ENCODE results near the gene FNBP1L.

Gene FNBP1L

GRCh38 chr1:93495911-93496310 lies 48.0 kb downstream of the FNBP1L start:
- no peak for DNase-seq

- DNase-seq: no peak
These were observed 48.6 kb downstream of the FNBP1L start for GRCh38 chr1:93496520-93496919.

GRCh38 chr1:93499075-93499474 lies 51.2 kb downstream of the FNBP1L start:
- no peak for DNase-seq

- no peak for DNase-seq
These were observed 51.6 kb downstream of the FNBP1L start for GRCh38 chr1:93499533-93499932.

- no peak for DNase-seq
These were observed 52.4 kb downstream of the FNBP1L start for GRCh38 chr1:93500275-93500674.

GRCh38 chr1:93501399-93501798 lies 53.5 kb downstream of the FNBP1L start:
- DNase-seq: no peak

GRCh38 chr1:93501829-93502369 lies 54.0 kb downstream of the FNBP1L start:
- no peak for DNase-seq

- DNase-seq: no peak
These were observed 54.7 kb downstream of the FNBP1L start for GRCh38 chr1:93502571-93502970.

GRCh38 chr1:93503163-93503562 lies 55.2 kb downstream of the FNBP1L start:
- no peak for DNase-seq

GRCh38 chr1:93503816-93504215 lies 55.9 kb downstream of the FNBP1L start:
- DNase-seq: no peak

- no peak for DNase-seq
These were observed 56.5 kb downstream of the FNBP1L start for GRCh38 chr1:93504247-93505033.

GRCh38 chr1:93506126-93506525 lies 58.2 kb downstream of the FNBP1L start:
- DNase-seq: no peak

- DNase-seq: no peak
These were observed 68.2 kb downstream of the FNBP1L start for GRCh38 chr1:93516164-93516563.

GRCh38 chr1:93518516-93518915 lies 70.6 kb downstream of the FNBP1L start:
- no peak for DNase-seq

- DNase-seq: no peak
These were observed 71.4 kb downstream of the FNBP1L start for GRCh38 chr1:93519199-93519829.

- no peak for DNase-seq
These were observed 73.7 kb downstream of the FNBP1L start for GRCh38 chr1:93521618-93522017.

- DNase-seq: no peak
These were observed 74.8 kb downstream of the FNBP1L start for GRCh38 chr1:93522721-93523120.

- no peak for DNase-seq
These were observed 77.5 kb downstream of the FNBP1L start for GRCh38 chr1:93525431-93525830.

GRCh38 chr1:93526431-93526830 lies 78.5 kb downstream of the FNBP1L start:
- no peak for DNase-seq

GRCh38 chr1:93528412-93528811 lies 80.5 kb downstream of the FNBP1L start:
- DNase-seq: no peak

- no peak for DNase-seq
These were observed 83.3 kb downstream of the FNBP1L start for GRCh38 chr1:93531193-93531592.

GRCh38 chr1:93532780-93533378 lies 85.0 kb downstream of the FNBP1L start:
- DNase-seq: no peak

- no peak for DNase-seq
These were observed 85.8 kb downstream of the FNBP1L start for GRCh38 chr1:93533677-93534076.

GRCh38 chr1:93537396-93537795 lies 89.5 kb downstream of the FNBP1L start:
- no peak for DNase-seq

All from stimulated activated CD4-positive, alpha-beta T cell treated with anti-CD3 and anti-CD28 coated beads, Interleukin-12 subunit alpha, Interleukin-12 subunit beta, amount 100 ng/mL, for 4 hours (primary cell).